NB4 (cell line): ENCODE results near the gene MYO1E.

Experiments
- MYC ChIP-seq: IDR thresholded peaks from 2 replicates; pipeline ENCODE4 v1.6.1; 2011; ENCODE audit warnings: low read depth, low read length
- POLR2A ChIP-seq: IDR thresholded peaks from 2 replicates; pipeline ENCODE4 v1.6.1; 2011; ENCODE audit warnings: mild to moderate bottlenecking; ENCODE audit not compliant: insufficient read length; ENCODE audit errors: extremely low read depth
- TF ChIP-seq, protein P1 (sequence below): IDR thresholded peaks from one replicate; pipeline ENCODE4 v1.5.1; 2012; ENCODE audit warnings: low read depth, low read length
- TF ChIP-seq, protein P2 (sequence below): IDR thresholded peaks from 2 replicates; pipeline ENCODE4 v1.6.1; 2011; ENCODE audit warnings: low read depth, low read length

GRCh38 chr15:59362331-59362730 lies 10.3 kb downstream of the MYO1E start:
- TF ChIP-seq MYC (no peak), POLR2A (no peak)
- TF ChIP-seq, protein P1, sequence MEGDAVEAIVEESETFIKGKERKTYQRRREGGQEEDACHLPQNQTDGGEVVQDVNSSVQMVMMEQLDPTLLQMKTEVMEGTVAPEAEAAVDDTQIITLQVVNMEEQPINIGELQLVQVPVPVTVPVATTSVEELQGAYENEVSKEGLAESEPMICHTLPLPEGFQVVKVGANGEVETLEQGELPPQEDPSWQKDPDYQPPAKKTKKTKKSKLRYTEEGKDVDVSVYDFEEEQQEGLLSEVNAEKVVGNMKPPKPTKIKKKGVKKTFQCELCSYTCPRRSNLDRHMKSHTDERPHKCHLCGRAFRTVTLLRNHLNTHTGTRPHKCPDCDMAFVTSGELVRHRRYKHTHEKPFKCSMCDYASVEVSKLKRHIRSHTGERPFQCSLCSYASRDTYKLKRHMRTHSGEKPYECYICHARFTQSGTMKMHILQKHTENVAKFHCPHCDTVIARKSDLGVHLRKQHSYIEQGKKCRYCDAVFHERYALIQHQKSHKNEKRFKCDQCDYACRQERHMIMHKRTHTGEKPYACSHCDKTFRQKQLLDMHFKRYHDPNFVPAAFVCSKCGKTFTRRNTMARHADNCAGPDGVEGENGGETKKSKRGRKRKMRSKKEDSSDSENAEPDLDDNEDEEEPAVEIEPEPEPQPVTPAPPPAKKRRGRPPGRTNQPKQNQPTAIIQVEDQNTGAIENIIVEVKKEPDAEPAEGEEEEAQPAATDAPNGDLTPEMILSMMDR = no peak
- TF ChIP-seq, protein P2, sequence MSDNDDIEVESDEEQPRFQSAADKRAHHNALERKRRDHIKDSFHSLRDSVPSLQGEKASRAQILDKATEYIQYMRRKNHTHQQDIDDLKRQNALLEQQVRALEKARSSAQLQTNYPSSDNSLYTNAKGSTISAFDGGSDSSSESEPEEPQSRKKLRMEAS = no peak
